KOPT-K1 (cell line): Measurements from ENCODE around the gene ANKRD9.
"Not testable (repeated sequence)": the region's sequence is repeated elsewhere in the genome, so short reads cannot be mapped to it uniquely, and the experiment has no call there.

Experiments
- H3K27ac ChIP-seq: fragments of 200-600 bp; sonication (generic); 2 replicates; pipeline ENCODE4 v1.5.1; 2016; ENCODE audit warnings: antibody characterized with exemption, mild to moderate bottlenecking, low read depth, low read length; ENCODE audit not compliant: poor library complexity, severe bottlenecking
- H3K36me3 ChIP-seq: fragments of 200-600 bp; sonication (generic); 2 replicates; pipeline ENCODE4 v1.5.1; 2017; ENCODE audit warnings: antibody characterized with exemption, mild to moderate bottlenecking, low read length, moderate library complexity; ENCODE audit not compliant: insufficient read depth
- H3K9me3 ChIP-seq: fragments of 200-600 bp; sonication (generic); 2 replicates; pipeline ENCODE4 v1.5.1; 2017; ENCODE audit warnings: antibody characterized with exemption, low read length, mild to moderate bottlenecking; ENCODE audit not compliant: insufficient read depth, poor library complexity, severe bottlenecking

Gene ANKRD9, protein sequence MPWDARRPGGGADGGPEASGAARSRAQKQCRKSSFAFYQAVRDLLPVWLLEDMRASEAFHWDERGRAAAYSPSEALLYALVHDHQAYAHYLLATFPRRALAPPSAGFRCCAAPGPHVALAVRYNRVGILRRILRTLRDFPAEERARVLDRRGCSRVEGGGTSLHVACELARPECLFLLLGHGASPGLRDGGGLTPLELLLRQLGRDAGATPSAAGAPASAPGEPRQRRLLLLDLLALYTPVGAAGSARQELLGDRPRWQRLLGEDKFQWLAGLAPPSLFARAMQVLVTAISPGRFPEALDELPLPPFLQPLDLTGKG

GRCh38 chr14:102509746-102510615 is at the start of gene ANKRD9:
ANKRD9 (minus strand) TSS chr14:102509776; CDS start chr14:102507889, 1,887 bp downstream.
- Histone ChIP-seq H3K27ac (no peak within 1 kb of the TSS), H3K9me3 (no peaks in the 10 kb centered on the region), H3K36me3 (no peaks in the 10 kb centered on the region)

DNA sequence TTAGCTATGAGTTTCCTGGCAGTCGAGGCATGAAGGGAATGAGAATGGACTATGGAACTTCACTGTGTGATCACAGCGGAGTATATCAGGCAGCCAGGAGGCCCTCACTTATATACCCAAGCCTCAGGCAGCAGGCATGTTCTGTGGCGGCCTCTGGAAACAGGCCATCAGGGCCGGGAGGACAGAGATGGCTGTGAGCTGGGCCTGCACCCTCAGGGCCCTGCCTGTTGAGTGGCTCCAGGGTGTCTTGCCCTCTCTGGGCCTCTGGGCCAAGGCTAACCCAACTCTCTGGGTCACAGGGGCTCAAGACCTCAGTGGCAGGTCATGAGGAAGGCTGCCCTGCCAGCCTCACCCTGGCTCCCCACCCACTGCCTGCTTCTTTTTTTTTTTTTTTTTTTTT is 49.0 kb upstream of the ANKRD9 start:
- Histone ChIP-seq H3K27ac (no peak overlapping the region), H3K9me3 (peaks cover 2% of the 10 kb centered on the region), H3K36me3 (no peaks in the 10 kb centered on the region)

- Histone ChIP-seq H3K9me3 (no peaks in the 10 kb centered on the region), H3K36me3 (no peaks in the 10 kb centered on the region), H3K27ac (no peak overlapping the region)
Measured at GRCh38 chr14:102557434-102558226, 48.1 kb upstream of the ANKRD9 start.

DNA sequence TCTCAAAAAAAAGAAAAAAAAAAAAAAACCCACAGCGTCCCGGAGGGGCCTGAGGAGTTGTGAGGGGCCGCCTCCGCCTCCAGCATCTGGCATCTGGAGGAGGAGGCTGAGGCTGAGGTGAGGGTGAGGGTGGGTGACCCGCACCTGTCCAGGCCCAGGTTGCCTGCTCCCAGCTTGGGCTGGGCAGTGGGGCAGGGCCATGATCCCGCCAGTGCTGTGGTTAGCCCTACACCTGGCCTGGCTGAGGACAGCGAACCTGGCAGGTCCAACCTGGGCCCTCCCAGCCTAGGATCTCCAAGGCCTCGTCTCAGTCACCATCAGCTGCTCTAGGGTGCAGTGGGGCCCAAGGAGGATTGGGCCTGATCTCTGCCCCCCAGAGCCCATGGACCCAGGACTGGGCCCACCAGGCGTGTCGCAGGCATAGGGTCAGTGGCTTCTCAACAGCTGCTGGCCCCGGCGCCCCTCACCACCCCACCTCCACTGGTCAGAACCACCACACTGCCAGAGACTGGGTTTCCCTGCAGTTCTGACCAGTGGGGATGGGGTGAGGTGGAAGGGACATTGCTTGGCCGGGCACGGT is 46.6 kb upstream of the ANKRD9 start:
- no peaks in the 10 kb centered on the region for H3K36me3 ChIP-seq
- H3K9me3 ChIP-seq: no peaks in the 10 kb centered on the region
- no peak overlapping the region for H3K27ac ChIP-seq

DNA sequence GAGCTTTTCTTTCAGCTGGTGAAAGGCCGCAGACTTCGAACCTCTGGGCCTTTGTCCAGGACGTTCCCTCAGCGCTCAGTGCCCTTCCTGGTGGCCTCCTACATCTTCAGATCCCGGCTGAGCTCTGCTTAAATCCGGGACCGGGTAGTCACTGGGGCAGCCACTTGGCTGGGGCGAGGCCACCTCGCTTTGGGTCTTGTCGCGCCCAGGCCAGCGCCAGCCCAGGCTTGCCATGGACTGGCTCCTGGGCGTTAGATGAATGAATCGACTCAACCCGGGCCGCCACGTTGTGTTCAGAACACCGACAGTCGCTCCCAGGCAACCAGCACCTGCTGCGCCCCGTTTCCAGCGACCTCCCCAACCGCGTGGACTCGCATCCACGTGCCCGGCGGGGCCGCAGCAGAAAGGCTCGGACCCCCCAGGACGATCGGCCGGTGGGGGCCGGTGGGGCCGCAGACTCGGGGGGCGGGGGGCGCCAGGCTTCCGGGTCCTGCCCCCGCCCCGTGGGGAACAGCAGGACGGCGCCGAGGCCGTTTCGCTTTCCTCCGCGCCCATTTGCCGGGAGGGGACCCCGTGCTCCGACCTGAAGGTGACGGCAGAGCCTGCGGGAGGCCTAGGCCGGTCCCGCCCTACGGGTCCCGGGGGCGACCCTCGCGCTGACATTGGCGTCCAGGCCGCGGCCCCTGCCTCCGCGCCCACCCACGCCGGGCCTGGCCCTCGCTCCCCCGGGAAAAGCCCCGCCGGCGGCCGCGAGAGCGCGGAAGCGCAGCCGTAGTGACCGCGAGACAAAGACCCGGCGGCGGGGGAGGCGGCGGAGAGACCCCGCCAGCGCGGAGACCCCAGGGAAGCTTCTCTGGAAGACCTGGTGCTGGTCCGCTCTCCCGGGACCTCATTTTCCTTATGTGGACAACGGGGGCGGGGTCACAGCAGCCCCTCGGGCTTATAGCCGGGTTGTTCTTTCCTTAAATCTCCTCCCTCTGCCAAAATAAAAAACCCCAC is 45.5 kb upstream of the ANKRD9 start:
- Histone ChIP-seq H3K27ac (no peak overlapping the region), H3K36me3 (no peaks in the 10 kb centered on the region), H3K9me3 (no peaks in the 10 kb centered on the region)

DNA sequence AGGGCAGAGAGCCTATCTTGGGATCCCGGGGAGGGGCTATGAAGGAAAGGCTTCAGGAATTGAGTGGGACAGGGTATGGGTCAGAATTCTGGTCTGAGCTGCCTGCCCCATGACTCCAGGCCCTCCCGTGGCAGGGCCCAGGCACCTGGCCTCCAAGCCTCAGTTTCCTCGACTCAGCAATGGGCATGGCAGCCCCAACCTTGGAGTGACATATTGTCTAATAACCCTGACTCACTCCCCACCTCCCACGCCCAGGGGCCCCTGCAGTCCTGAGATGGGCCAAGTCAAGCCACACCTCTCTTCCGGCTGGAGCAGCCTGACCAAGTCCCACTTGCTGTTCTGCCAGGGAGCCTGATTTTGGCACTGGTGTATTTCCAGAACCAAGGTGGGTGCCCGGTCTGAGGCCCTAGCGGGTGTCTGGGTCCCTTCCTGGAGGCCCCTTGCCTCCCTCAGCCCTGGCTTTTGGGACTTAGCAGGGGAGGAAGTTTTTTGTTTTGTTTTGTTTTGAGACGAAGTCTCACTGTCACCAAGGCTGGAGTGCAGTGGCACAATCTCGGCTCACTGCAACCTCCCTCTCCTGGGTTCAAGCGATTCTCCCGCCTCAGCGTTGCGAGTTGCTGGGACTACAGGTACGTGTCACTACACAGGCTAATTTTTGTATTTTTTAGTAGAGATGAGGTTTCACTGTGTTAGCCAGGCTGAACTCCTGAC is 42.6 kb upstream of the ANKRD9 start:
- Histone ChIP-seq H3K9me3 (peaks cover 7% of the 10 kb centered on the region), H3K36me3 (no peaks in the 10 kb centered on the region), H3K27ac (no peak overlapping the region)

DNA sequence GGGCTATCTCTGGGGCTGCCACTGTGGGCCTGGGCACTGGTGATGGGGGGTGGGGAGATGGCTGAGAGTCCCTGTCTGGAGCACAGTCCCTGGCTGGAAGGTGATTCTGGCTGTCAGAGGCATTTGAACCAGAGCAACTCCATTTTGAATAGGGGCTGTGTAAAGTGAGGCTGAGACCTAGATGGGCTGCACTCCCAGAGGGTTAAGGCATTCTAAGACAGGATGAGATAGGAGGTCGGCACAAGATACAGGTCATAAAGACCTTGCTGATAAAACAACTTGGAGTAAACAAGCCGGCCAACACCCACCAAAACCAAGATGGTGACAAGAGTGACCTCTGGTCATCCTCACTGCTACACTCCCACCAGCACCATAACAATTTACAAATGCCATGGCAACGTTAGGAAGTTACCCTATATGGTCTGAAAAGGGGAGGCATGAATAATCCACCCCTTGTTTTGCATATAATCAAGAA is 41.4 kb upstream of the ANKRD9 start:
- H3K36me3 ChIP-seq, H3K27ac ChIP-seq, H3K9me3 ChIP-seq: not testable (repeated sequence)

DNA sequence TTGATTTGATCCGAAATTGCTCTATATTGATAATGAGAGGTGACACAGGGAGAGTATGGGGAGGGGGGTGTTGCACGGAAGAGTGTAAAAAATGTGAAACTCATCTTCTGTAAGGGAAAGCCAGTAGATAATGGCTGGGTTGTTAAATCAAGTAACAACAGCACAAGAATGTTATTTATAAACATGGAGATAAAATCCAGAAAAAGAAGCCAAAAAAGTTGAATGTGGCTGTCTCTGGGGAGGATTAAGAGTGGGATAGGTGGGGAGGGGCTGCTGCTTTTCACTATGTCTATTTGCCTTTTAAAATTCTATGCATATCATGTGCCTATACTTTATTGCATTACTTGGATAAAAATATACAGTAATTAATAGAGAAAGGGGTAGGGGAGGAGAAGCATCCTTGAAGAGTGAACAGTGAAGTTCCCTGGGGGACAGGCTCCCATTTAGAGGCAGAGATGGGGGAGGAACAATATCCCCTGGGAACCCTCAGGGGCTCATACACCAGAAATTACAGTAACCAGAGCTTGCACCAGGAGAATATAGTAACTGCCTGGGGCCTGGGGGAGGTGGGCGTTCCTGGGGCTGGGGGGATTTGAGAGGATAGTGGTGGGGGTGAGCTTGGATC is 39.2 kb upstream of the ANKRD9 start:
- no peaks in the 10 kb centered on the region for H3K36me3 ChIP-seq
- H3K9me3 ChIP-seq: peaks cover 7% of the 10 kb centered on the region
- no peak overlapping the region for H3K27ac ChIP-seq

- Histone ChIP-seq H3K36me3 (no peaks in the 10 kb centered on the region), H3K27ac (no peak overlapping the region), H3K9me3 (peaks cover 7% of the 10 kb centered on the region)
Measured at GRCh38 chr14:102545461-102546265, 36.1 kb upstream of the ANKRD9 start.

DNA sequence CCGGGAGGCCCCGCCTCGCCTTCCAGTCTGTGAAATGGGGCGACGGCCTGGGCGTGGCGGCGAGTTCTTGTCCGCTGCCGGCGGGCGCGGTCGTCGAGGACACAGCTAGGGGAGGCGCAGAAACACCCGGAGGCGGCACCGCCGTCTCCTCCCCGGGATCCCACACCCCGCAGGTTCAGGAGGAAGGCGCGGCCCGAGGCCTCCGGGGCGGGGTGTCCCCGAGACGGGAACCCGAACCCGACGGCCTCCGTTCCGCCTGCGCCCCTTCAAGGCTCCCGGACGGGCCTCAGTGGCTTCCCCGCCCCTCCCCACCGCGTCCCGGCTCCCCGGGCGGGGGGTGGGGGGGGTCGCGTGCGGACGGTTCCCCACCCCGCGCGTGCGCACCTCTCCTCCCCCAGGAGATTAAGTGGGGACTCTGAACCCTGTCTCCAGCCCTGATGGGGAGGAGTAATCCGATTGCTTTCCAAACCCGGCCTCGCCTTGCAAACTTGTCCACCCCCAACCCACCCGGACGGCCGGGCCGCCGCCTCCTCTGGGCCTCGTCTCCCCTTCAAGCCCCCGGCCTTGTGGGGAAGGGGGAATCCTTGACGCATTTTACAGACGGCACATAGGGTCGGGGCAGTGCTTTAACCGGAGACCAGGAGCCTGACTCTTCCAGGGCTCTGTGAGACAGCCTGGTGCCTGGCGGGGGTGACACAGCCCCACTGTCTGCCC is 35.3 kb upstream of the ANKRD9 start:
- Histone ChIP-seq H3K9me3 (peaks cover 7% of the 10 kb centered on the region), H3K27ac (no peak overlapping the region), H3K36me3 (no peaks in the 10 kb centered on the region)

DNA sequence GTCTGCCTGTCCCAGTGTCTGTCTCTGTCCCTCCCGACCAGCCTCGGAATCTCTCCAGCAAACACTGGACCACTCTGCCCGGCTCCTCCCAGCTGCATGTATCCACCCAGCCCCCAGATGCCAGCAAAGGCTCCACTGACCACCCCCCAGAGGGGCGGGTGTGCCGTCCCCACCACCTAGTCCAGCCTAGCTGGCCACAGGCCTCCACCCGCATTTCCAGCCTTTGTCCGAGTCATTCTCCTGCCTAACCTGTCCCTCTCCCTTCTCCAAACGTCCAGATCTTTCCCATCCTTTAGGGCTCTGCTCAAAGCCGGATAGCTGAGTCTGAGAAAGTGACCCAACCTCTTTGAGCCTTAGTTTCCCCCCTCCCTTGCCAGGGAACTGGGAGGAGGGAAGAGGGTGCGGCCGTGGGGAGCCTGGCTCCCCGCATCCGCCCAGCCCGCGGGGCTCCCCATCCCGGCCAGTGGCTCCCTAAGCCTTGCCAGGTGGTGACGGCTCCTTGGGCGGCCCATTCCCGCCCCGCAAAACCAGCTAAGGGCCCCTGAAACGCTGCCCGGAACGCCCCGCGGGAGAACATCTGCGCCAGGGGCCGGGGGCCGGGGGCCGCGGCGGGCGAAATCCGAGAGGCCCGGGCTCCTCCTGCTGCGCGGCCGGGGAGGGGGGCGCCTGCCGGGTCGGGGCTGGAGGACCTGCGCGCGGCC is 34.6 kb upstream of the ANKRD9 start:
- Histone ChIP-seq H3K27ac (no peak overlapping the region), H3K9me3 (peaks cover 7% of the 10 kb centered on the region), H3K36me3 (no peaks in the 10 kb centered on the region)
